Measurements from ENCODE around the gene TRIM29.

DNA sequence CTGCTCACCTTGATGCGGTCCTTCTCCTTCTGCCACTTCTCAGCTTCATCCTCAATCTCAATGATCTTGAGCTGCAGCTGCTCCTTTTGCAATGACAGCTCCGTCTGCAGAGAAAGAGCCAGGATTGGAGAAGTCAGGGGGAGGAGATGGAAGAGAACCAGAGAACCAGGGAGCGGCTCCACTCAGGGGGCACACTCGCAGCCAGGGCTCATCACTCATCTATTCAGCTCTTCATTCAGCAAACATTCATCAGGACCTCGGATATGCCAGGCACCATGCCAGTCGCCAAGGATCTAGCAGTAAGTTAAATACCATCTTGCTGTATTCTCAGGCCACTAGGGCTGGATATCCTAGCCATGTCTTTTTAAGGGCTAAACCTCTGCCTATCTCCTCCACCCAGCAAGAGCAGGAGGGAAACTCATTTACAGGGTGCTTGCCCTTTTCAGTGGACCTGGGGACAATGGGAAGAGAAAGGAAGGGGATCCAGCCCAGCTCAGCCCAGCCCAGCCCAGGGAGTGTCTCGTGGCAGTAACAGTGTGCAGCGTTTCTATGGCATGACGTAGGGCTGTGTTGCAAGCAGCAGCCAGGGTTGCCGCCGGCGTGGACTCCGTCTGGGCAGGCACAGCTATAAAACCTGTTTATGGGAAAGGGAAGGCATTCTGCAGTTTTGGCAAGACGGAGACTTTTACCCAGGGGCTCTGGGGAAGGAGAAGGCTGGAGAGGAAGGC is 9.4 kb downstream of the TRIM29 start:
- TF ChIP-seq, protein P1, sequence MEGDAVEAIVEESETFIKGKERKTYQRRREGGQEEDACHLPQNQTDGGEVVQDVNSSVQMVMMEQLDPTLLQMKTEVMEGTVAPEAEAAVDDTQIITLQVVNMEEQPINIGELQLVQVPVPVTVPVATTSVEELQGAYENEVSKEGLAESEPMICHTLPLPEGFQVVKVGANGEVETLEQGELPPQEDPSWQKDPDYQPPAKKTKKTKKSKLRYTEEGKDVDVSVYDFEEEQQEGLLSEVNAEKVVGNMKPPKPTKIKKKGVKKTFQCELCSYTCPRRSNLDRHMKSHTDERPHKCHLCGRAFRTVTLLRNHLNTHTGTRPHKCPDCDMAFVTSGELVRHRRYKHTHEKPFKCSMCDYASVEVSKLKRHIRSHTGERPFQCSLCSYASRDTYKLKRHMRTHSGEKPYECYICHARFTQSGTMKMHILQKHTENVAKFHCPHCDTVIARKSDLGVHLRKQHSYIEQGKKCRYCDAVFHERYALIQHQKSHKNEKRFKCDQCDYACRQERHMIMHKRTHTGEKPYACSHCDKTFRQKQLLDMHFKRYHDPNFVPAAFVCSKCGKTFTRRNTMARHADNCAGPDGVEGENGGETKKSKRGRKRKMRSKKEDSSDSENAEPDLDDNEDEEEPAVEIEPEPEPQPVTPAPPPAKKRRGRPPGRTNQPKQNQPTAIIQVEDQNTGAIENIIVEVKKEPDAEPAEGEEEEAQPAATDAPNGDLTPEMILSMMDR (conservative IDR thresholded peaks at IDR 0.05 in 1 of 2, IDR thresholded peaks at IDR 0.05 in 1 of 2; ENCODE audit: low read depth in 1 of 2, low read length in 2 of 2): no peak
- no peak for TF ChIP-seq EZH2 (IDR thresholded peaks at IDR 0.05; ENCODE audit: low read length, missing control alignments)
